HG03342 (cell line): ENCODE measurements around the gene QRICH1.

Experiments
- ATAC-seq: cut with Tn5 transposase; IDR thresholded peaks from one replicate; pipeline ENCODE4 v1.9.1; 2021; ENCODE audit warnings: mild to moderate bottlenecking, moderate library complexity; ENCODE audit not compliant: unreplicated experiment

QRICH1 gene, protein sequence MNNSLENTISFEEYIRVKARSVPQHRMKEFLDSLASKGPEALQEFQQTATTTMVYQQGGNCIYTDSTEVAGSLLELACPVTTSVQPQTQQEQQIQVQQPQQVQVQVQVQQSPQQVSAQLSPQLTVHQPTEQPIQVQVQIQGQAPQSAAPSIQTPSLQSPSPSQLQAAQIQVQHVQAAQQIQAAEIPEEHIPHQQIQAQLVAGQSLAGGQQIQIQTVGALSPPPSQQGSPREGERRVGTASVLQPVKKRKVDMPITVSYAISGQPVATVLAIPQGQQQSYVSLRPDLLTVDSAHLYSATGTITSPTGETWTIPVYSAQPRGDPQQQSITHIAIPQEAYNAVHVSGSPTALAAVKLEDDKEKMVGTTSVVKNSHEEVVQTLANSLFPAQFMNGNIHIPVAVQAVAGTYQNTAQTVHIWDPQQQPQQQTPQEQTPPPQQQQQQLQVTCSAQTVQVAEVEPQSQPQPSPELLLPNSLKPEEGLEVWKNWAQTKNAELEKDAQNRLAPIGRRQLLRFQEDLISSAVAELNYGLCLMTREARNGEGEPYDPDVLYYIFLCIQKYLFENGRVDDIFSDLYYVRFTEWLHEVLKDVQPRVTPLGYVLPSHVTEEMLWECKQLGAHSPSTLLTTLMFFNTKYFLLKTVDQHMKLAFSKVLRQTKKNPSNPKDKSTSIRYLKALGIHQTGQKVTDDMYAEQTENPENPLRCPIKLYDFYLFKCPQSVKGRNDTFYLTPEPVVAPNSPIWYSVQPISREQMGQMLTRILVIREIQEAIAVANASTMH

DNA sequence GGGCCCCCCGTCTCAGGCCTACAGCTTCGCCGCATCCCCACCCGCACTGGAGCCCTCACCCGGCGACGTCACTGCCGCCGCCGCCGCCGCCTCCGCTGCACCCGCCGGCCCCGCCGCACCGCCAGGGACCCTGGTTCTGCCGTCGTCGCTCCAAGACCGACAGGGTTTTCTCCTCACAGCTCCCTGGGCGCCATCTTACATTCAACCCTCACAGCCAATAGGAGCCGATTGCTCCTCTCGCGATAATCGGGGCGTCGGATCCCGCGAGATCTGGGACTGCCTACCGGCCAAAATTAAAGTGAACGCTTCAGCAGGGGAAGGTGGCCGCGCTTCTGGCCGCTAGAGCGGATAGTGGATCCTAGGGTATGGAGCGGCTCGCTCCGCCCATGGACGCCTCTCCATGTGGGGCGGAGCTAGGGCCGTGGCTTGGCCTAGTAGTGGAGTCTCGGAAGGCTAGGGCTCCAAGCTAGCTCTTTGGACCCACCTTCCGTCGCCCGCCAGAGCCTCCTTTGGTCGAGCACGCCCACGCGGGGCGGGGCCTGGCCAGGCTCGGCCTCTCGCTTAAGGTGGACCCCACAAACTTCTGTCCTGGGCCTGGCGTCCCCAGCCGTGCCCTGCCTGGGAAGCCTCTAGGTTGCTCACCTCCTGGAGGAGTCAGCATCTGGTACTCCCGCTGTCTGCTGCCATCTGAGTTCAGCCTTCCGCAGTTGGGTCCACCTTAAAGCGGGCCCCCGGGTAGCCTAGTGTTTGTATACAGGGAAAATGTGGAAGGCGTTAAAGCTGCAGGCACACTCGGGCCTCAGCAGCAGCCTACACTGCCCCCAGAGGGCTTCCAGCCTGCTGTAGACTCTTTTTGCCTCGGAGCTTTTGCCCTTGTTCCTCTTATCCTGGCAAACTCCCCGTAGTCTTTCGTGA is at the start of gene QRICH1:
Gene QRICH1, minus strand, starts transcription at position 219 of the 915 bp plus-strand sequence. CDS start 17,054 bp downstream, outside the sequence.
- peak; percentile 73 for ATAC-seq

DNA sequence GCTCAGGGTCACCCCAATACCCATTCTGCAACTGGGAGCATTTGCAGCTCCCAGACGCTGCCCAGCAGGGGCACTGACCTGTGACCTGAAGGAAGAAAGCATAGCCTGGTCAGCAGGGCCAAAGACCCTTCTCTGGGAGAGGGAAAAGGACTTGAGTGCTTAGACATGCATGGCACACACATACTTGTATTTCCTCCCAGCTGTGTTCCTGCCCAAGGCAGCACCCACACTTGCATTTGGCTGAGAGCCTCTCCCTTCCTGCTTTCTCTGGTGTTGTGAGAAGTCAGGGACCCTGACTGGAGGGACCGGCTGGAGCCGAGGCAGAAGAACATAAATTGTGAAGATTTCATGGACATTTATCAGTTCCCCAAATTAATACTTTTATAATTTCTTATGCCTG is 46.2 kb upstream of the QRICH1 start:
- no peak for ATAC-seq

GRCh38 chr3:49135499-49135898 is 41.6 kb upstream of the QRICH1 start:
- ATAC-seq = no peak

- ATAC-seq = no peak
Observed at GRCh38 chr3:49134471-49135265, 40.8 kb upstream of the QRICH1 start.

DNA sequence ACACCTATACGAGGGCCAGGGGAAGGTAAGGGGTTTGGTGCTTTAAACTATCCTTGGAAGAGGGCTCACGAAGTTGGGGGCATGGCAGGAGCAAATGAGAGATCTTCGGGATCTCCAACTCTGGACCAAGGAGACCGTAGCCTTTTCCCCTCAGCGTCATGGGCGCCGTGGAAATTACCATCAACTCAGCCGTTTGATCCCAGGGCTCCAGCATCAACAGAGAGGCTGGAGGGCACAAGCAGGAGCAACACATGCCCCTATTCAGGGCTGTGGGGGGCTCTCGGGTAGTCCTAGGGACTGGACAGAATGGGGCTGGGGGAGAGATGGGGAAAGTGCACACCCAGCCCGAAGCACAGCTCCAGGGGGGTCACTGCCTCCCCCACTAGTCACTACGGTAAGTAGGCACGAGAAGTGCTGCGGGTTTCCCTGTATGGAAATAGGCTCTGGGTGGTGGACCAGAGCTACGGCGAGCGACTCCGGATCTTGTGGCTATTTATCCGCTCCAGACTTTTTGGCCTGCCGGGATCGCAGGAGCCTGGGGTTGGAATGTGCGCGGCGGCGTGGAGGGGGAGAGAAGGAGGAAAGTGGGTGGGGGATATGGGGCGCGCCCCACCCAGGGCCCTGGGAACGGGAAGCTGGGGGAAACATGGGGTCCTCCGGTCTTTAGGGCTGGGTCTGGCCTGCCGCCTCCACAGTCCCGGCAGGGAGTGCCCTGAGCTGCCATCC is 39.5 kb upstream of the QRICH1 start:
- no peak for ATAC-seq

DNA sequence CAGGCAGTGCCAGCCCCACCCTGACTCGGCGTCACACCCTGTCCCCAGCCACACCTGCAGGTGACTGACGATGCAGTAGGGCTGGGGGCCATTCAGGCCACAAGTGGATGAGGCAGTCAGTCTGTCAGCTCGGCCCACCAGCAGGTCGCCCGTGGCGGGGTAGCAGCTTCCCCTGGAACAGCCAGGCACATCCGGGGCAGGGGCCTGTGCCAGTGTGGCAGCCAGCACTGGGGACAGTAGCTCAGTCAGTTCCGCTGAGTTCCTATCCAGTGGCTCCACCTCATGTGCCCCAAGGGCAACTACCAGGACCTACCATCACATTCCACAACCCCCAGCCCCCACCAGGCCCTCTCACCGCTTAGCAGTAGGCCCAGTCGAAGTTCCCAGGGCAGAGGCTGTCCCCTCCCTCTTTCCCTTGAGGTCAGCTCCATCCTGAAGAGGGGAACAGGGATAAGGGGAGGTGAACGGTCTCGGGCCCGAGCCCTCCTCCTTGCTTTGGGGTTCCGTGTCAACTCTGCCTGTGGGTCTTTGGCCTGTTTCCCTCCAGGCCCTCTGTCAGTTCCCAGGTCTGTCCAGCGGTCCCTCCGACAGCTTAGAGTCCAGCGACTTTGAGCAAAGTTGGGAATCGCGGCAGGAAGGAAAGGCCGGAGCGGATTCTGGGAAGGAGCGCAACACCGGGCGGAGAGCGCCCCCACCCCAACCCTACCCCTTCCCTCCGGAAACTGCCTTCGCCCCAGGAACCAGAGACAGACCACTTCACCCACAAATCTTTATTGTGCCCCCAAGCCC is 38.8 kb upstream of the QRICH1 start, which contains the start of gene LAMB2:
Gene LAMB2, minus strand, starts transcription at position 614 of the 789 bp plus-strand sequence. Its CDS starts 183 bp downstream, at position 431.
- no peak for ATAC-seq

DNA sequence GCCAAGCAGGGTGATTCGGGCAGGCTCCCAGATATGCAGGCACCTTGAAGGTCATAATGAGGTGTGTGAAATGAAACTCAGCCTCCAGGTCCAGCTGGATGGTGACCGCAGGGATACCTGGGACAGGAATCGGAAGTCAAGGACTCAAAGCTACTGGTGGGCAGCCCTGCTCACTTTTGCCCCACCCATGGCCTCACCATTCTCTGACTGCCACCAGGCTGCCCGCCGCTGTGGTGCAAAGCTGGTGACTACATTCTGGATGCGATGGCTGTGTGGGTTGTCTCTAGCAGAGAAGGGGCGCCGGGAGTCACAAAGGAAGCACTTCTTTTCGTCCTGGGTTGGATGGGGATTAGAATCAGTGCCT is 38.2 kb upstream of the QRICH1 start:
- ATAC-seq = no peak

GRCh38 chr3:49131576-49131975 is 37.7 kb upstream of the QRICH1 start:
- no peak for ATAC-seq

- no peak for ATAC-seq
Observed at GRCh38 chr3:49131040-49131439, 37.2 kb upstream of the QRICH1 start.

DNA sequence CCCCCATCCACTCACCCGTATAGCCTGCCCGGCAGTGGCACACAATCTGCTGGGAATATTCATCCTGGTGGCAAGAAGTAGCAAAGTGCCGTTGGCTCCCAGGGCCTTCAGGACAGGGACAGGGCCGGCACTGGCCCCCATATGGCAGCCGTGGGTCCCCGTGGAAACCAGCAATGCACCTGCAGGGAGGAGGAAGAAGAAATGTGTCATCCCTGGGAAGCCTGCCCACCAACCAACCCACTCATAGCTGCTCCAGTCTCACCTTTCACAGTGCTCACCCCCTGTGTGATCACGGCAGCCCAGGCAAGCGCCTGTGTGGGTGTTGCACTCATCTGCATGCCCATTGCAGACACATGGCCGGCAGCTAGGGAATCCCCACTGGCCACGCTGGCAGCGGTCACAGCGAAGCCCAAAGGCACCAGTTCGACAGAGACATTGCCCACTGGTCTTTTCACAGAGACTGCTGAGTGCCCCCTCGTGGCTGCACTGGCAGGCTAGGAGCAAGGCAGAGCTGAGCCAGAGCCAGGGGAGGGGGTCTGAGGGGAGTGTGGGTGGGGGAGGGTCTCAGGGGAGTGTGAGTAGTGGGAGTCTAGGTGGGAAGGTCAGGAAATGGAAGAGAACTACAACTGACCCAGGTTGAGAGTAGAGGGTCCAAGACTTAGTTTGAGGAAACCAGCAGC is 31.3 kb upstream of the QRICH1 start:
- ATAC-seq = no peak

DNA sequence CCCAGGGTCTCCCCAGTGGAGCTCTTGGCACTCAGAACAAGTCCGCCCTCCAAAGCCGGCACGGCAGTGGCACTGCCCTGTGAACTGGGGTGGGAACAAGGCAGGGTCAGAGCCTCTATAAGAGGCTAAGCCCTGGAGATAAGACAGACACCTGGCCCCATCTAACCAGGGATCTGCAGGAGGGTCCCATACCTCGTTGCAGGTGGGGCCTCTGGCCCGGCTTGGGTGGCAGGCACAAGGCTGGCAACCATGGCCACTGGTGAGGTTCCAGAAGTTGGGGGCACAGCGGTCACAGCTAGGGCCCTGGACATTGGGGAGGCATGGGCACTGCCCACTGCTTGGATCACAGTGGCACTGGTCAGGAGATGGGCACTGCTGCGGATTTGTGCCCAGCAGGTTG is 30.3 kb upstream of the QRICH1 start:
- ATAC-seq = no peak

GRCh38 chr3:49123687-49124086 is 29.8 kb upstream of the QRICH1 start:
- ATAC-seq = no peak

DNA sequence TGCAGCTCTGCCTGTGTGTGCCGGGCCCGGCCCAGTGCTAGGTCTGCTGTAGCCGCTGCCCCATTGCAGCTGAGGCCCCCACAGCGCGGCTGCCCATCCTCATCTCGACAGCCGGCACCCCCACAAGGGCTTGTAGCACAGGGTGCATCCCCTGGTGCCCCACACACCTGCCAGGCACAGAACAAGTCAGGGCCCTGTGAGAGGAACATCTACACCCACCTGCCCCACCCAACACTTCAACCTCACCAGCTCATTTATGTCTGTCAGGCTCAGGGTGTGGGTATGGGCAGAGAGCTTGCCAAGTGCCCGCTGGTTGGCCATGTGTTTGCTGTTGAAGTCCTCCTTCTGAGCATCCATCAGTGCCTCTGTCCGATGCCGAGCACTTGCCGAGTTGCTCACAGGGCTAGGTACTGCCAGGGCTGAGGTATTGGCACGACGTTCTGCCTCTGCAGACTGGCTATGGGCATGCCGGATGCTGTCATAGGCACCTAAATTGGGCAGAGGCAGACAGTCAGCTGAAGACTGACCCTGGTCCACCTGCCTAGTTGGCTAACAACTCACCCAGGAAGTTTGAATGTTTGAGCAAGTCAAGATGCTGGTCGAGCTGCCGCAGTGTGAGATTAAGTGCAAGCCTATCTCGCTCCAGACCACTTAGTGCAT is 29.1 kb upstream of the QRICH1 start:
- no peak for ATAC-seq

DNA sequence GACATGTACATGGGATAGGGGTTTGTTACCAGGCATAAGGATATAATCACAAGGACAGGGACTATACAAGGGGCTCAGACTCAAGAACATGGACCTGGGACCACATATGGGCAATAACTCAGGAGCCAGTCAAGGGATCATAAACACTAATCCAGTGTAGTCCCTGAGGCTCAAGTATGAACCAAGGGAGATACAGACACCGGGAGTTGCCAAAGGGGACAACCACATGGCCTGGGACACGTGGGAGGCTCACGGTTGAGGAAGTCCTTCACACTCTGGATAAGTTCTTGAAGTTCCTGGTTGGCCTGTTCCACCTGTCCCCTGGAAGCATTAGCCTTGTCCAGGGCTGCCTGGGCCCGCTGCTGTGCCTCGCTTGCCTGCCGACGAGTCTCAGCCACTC is 28.6 kb upstream of the QRICH1 start:
- no peak for ATAC-seq

DNA sequence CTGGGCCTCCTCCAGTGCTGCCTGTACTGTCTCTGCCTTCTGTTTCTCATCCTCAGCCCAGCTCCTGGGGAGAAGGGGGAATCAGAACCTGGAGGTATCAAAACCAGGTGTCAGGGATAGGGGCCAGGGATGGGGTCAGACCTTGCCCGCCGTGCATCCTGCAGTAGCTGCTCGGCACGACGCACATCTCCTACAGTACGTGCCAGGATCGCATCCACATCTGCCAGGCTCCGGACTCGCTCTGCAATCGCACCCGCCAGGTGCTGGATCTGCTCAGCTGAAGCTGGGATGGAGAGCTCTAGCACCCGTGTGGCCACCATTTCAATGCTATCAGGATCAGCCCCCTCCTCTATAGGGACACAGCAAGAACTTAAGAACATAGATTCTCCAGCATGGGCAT is 28.2 kb upstream of the QRICH1 start:
- no peak for ATAC-seq

- no peak for ATAC-seq
Observed at GRCh38 chr3:49121132-49121736, 27.4 kb upstream of the QRICH1 start.

- peak; percentile 92 for ATAC-seq
Observed at GRCh38 chr3:49120438-49121131, 26.7 kb upstream of the QRICH1 start, which contains the start of gene USP19. Gene USP19, minus strand, starts transcription at chr3:49120823. Its CDS starts 1,678 bp downstream, at chr3:49119145.
